ENCODE measurements around the gene MLIP.

GRCh38 chr6:54138795-54139194 is 27.6 kb downstream of the MLIP start:
- TF ChIP-seq EZH2 (IDR thresholded peaks at IDR 0.05; ENCODE audit: insufficient read depth, poor library complexity, severe bottlenecking) (no peak), EZH2phosphoT487 (IDR thresholded peaks at IDR 0.05; ENCODE audit: insufficient read depth, low read depth) (no peak)
